ENCODE data around the gene SLC25A47.
A peak's percentile ranks its signal among the peaks of the same experiment; 100 is the strongest.
"Not testable (repeated sequence)": the region's sequence is repeated elsewhere in the genome, so short reads cannot be mapped to it uniquely, and the experiment has no call there.

The SLC25A47 gene

DNA sequence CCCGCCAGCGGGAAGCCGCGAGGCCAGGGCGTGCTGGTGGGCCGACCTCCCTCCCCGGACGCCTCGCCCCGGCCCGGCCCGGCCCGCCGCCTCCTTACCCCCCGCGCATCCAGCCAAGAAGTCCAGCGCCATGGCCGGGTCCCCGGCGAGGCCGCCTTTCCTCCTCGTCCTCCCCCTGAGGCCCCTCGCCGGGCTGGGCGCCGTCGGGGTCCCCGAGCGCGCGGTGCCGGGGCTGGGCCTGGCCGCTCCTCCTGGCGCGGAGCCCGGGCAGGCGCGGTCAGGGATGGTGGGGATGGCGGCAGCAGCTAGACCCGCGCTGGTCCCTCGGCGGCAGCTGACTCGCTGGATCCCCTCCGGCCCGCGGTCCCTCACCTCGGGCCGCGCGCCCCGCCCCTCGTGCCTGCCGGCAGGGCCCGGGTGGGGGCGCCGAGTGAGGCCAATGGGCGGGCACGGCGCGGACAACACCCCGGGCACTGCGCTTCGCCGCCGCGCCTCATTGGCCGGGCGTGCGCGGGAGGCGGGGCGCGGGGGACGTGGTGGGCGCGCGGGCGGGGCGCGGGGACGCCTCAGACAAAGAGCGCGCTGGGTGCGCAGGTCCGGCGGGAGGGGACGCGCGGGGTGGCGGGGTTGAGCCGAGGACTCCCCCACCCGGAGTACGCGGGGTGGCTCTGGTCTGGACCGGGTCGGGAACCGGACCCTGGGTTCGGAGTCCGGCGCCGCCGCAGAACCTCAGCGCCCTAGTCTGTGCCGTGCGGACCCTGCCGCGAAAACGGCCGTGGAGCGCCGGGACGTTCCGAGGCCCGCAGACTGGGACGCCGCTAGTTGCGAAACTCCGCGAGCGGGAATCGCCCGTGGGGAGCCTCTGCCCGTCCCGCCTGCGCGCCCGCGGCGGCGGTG is 16.8 kb upstream of the SLC25A47 start, which contains the start of gene SLC25A29:
Gene SLC25A29 (minus strand): TSS at position 344 of the 897 bp plus-strand sequence. CDS start 212 bp downstream, at position 132.
- peak; percentile 75 for DNase-seq

DNA sequence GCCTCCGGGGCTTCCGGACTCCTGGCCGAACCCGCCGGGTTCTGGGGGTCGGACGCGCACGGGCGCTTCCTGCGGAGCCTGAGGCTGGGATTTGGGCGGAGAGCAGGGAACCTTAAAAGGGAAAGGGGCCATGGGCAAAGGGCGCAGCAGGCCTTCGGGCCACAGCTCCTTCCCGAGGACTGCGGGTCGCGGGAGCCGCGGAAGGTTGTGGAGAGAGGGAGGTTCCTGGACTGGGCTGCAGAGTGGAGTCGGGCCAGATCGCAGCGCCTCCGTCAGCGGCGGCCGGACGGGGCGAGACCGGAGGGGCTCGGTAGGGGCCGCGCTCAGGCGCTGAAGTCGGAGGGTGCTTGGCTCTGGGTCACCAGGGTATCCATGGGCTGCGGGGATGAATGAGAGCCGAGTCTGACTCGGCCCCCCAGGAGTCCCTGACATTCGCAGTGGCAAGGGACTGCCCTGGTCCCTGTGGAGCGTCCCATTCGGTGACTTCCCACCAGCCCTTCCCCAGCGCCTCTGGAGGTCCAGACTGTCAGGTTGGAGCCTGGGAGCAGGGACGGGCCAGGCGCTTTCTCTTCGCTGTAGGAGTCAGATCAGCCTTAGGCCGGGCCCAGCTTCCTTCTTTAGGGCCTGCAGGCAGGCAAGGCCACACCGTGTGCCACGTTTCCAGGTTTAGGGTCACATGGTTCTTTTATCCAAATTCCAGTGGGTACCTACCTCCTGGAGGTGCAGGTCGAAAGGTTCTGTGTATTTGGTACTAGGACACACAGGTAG is 16.0 kb upstream of the SLC25A47 start:
- DNase-seq: no peak

DNA sequence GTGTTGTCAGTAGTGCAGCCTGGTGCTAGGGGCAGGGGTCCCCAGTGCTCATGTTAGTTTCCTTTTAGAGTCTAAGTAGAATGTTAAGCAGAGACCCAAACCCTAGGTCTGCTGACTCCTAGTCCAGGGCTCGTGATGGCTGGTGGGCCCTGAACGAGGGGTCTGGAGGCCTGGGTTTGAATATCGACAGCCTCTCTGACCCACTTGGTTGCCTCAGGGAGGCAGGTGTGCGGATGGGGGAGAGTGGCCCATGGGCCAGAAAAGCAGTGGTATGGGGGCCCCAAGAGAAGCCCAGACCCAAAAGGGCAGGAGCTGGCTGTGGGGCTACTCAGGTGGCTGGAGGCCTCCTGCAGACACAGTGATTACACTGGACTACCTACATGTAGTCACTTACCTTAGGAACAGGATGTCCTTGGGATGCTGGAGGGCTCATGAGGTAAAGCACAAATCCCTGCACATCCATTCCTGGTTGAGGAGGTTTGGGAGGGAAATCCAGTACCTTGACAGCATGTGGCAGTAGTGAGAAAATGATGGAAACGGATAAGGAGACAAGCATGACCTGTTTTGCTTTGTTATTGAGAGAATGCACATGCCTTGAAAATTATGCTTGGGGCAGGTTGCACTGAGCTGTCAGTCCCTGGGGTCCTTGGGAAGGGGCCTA is 15.2 kb upstream of the SLC25A47 start:
- no peak for DNase-seq

DNA sequence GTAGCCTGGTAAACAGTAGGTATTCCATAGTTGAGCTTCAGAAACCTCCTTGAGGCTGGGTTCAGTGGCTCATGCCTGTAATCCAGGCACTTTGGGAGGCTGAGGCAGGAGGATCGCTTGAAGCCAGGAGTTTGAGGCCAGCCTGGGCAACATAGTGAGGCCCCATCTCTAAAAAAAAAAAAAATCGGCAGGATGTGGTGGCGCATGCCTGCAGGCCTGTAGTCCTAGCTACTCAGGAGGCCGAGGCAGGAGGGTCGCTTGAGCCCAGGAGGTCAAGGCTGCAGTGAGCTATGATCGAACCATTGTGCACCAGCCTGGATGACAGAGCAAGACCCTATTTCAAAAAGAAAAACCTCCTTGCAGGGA is 14.7 kb upstream of the SLC25A47 start:
- DNase-seq: not testable (repeated sequence)

DNA sequence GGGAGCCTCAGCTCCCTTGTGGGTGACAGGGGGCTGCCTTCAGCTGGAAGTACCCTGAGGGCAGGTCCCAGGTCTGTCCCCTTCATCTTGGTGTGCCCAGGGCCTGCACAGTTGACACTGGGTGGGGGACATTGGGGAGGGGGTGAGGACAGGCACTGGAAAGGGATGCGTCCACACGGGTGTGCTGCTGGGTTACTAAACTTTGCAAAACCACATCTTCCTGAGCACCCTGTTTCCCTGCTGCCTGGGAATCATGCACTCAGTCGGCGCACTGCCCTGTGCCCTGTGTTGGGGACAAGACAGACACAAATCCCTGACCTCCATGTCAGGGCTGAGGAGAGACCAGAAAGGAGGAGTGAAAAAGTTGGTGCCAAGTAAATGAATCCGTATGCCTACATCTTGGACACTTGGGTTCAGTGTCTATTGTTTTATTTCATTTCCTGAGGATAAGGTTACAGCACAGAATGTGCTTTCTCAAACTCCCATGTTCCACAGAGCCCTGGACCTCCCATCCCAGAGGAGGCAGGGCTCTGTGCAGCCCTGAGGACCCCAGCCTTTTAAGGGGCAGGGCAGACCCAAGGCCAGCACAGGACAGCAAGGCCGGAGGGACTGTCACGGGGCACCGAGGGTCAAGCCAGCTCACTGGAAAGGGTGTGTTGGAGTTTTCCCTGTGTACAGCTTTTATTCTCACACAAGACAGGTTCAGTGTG is 14.0 kb upstream of the SLC25A47 start:
- DNase-seq: no peak

DNA sequence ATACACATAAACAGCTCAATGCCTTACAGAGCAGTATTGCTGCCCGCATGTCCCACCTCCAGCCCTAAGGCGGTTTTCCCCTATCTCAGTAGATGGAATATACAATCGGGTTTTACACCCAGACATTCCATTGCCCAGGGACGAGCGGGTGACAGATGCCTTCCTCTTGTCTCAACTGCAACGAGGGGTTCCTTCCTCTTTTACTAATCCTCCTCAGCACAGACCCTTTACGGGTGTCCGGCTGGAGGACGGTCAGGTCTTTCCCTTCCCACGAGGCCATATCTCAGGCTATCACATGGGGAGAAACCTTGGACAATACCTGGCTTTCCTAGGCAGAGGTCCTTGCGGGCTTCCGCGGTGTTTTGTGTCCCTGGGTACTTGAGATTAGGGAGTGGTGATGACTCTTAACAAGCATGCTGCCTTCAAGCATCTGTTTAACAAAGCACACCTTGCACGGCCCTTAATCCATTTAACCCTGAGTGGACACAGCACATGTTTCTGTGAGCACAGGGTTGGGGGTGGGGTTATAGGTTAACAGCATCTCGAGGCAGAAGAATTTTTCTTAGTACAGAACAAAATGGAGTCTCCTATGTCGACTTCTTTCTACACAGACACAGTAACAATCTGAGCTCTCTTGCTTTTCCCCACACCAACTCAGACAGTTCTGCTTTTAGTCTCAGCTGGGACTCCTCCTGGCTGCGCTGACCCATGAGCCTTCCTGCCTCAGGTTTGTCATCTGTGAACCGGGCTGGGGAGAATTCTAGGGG is 10.8 kb upstream of the SLC25A47 start:
- DNase-seq: not testable (repeated sequence)

DNA sequence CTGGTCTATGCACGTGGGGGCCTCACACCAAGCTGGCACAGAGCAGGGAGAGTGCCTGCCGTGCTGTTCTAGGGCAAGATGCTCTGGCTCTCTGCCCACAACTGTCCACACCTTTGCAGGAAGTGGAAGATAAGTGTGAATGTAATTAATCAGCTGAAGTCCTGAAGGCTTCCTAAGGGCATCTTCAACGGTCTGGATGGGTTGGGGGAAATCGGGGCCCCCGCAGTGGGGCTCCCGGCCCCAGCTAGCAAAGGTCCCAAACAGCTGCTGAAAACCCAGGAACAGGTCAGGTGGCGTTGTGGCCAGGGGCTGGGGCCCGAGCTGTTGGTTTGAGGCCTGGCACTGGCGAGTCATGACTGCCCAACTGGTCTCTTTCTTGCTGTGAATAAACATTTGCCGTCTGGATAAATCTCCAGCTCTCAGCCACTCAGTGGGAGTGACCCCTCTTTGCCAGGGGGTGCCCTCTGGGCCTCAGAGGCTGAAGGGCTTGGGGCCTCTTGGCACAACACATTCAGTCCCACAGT is 10.2 kb upstream of the SLC25A47 start:
- DNase-seq: no peak

DNA sequence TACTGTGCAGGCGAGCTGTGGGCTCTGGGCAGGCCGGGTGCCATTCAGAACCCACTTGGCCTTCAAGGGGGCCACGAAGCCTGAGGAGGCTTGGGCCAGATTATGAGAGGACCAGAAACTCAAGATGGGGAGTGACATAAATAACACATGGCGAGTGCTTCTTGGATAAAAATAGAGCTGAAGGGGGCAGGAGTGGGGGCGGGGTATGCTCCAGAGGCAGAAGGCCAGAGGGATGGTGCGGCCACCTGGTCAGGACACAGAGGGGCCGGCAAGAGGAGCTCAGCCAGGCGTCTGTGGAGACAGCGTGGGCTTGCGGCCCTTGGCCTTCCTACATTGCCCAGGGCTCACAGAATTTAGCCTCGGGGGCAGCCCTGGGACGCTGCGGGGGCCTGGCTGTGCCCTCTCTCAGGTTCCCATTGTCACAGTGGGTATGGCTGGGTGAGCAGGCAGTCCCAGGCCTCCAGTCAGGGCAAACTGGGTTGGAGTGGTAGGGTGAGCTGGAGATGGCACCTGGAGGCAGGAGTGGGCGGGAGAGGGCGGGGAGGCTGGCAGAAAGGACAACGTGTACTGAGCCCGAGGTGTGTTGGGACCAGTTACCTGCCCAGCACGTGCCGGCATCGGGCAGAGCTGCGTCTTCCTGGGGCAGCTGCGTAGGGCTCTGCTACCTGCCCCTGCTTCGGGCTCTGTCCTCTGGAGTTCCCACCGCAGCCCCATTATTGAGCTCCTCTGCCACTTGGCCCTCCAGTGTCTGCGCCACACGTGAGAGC is 9.5 kb upstream of the SLC25A47 start:
- DNase-seq: no peak

DNA sequence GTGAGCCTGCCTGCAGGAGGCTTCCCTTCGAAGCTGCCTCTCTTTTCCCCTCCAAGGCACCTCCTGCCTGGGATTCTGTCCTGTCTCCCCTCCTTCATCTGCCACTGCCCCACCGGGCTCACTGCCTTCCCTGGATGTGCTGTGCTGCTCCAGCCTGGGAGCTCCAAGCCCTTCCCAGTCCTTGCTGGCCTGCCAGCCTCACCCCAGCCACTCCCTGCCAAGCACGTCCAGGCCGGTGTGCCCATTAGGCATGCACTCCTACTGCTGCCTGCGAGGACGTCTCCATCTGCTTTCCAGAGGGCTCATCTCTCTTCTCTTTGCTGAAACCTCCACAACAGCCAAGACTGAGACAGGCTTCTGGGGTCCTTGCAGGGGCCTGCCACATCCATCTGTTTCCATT is 8.4 kb upstream of the SLC25A47 start:
- DNase-seq: no peak

DNA sequence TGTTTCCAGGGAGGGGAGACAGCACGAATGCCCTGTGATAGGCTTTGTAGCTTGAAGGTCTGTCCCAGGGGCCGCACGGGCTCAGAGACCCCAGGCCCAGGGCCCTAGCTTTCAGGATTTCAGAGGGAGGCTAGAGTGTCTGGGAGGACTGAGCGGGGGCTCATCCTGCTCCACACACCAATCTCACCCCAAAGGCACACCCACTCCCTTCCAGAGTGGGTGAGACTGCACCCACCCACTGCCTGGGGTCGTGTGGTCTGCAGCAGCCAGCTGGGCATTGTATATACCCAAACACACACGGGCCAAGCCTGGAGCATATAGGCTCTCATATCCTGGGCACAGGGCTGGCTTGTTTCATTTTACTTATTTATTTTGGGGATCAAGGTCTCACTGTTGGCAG is 5.8 kb upstream of the SLC25A47 start:
- DNase-seq: no peak

DNA sequence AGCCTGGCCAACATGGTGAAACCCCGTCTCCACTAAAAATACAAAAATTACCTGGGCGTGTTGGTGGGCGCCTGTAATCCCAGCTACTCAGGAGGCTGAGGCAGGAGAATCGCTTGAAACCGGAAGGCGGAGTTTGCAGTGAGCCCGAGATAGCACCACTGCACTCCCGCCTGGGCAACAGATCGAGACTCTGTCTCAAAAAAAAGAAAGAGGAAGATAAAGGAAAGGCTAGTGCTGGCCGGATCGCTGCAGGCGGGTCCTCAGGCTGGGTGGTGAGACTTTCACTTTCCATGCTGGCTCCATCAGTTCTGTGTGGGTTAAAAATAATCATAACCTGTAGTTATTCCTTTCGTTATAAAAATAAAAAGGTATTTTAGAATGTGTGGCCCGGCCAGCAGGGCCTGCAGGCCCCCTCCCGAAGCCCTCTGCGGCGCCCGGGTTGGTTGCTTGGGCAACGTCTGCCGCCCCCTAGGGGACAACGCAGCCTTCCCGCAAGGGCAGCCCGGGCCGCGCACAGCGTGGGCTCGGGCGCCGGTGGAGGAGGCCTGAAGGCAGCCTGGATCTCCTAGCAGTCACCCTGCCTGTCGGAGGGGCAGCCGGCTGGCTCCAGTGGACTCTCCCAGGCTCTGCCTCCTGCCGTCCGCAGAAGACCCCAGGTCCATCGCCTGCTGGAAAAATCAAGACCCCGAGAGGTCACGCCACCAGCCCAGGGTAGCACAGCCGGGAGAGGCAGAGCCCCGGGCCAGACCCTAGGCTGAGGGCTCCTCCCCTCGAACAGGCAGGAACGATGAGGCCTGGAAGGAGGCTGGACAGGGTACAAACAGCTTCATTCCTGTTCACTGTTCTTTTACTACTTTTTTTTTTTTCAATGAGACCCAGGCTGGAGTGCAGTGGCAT is 5.0 kb upstream of the SLC25A47 start:
- DNase-seq: peak; percentile 71

DNA sequence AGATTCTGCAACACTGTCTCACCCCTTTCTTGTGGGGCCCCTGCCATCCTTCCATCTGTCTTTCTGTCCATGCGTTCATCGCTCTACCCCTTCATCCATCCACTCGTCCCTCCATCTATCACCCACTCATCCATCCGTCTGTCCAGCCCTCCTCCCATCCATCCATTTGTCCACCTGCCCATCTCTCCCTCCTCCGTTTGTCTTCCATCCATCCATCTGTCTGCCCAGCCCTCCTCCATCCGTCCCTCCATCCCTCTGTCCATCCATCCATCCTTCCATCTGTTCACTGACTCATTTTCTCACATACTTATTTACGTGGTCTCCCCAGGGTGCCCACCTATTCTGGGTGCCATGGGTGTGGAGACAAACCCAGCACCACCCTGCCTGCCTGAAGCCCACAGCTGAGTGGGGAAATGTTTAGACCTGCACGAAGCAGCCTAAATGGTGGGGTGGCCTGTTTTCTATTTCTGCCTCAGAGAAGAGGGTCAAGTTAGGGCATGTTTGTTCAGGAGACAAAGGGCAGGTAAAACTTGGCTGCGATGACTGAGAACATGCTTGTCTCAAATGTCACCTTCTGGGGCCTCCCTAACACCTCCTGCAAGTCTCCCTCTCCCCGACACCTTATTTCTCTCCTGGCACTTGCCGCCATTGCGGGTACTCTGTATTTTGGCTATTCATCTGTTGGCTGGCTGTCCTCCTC is 2.8 kb upstream of the SLC25A47 start:
- no peak for DNase-seq

DNA sequence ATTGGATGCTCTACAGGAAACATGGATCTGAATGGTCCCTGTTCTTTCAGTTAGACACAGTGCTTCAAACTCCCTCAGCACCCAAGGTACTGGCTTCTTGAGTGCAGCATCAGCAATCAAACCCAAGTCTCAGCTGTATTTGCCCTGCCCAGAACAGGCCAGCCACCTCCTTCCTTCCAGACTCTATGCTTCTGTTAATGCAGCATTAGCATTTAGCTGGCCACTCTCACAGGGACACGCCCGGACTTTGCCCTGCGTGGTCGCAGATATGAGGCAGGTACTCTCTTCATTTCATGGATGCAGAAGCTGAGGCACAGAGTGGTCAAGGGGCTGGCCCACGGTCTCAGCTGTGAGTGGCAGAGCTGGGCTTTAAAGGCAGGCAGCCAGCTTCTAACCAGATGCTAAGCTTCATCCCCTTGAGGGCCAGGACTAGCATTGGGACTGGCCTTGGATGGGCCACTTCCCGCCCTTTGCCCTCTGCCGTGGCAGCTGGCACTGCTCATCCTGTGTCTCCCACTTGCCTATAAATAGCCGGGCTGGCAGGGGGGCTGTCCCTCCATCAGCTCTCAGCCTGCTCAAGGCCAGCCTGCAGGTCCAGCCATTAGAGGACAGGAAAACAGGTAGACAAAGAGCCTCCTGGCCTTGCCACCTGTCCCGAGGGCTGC is 1.5 kb upstream of the SLC25A47 start:
- DNase-seq: no peak

DNA sequence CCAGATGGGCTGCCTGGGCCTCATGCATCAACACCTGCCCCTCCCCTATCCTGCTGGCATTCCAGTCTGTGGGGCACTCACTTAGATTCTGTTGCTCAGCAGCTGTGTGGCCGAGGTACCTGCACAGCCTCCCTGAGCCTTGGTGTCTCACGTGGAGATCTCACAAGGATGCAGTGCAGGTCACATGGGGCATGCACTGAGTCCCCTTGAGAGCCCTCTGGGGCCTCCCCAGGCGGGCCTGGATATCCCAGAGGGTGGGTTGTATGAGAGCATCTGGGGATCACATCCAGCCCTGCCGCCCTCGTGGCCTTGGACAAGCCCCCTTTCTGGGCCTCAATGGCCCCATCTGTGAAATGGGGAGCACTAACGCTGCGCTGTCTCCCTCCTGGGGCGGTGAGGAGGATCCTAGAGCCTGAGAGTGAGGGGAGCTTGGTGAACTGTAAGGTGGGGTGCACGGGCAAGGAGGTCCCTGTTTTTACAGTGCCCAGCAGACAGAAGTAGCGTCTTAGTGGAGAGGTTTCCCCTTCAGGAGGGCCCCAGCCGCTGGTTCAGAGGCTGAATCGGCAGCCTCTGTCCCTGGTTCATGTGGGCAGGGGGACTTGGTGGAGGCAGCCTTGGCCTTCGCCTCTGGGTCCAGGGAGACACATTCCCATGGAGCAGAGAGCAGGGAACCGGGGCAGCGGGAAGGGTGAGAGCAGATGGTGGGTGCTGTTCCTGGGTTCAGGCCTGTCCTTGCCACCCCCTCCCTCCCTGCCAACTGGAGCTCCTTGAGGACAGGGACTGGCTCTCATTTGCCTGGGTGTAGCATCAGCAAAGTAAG is 791 bp upstream of the SLC25A47 start:
- no peak for DNase-seq

DNA sequence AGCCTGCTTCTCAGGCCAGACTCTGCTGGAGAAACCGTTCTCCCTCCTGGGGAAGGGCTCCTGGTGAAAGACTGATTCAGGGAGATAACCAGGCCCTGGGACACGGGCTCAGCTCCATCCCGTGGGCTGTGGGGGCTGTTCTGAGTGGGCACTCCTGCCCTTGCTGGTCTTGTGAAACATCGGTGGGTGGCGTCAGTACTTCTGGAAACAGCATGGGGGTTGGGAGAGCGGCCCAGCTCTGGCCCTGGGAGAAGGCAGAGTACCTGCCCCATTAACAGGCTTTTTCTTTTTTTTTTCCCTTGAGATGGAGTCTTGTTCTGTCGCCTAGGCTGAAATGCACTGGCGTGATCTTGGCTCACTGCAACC is 786 bp downstream of the SLC25A47 start:
- no peak for DNase-seq

DNA sequence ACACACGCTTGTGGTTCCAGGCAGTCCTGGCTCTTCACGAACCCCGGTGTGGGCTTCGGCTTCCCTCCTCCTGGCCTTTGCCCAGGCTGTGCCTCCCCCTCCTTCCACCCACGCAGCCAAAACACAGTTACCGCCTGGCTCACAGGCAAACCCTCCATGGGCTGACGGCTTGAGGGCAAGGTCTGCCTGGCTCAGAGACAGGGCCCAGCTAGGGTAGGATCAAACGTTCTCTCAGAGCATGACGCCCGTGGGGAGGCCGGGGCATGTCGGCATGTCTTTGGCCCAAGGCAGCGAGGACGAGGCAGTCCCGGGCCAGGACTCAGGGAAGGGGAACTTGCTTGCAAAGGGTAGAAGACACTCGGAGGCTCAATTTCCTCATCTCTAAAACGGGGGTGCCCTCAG is 2.1 kb downstream of the SLC25A47 start:
- no peak for DNase-seq

DNA sequence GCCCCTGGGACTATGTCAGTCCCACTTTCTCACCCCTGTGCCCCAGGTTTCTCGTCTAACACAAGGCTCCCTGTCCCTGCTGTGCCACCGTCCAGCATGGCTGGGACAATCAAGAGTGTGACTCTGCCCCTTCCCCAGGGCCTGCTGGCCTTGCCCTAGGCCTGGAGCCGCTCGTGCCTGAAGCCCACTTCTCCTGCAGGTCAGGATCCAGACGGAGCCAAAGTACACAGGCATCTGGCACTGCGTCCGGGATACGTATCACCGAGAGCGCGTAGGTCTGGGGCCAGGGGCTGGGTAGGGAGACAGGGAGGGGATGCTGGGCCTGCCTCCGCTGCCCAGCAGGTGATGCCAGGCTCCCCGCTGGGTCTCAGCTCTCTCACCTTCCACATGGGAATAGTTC is 2.8 kb downstream of the SLC25A47 start:
- no peak for DNase-seq

DNA sequence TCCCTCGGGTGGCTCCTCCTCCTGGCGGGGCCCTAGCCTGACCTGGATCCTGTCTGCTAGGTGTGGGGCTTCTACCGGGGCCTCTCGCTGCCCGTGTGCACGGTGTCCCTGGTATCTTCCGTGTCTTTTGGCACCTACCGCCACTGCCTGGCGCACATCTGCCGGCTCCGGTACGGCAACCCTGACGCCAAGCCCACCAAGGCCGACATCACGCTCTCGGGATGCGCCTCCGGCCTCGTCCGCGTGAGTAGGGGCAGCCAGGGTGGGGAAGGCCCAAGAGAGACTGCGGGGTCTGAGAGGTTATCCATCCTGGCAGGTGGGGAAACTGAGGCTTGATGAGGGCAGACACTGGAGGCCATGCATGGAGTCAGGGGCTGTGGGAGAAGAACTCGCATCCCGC is 4.0 kb downstream of the SLC25A47 start:
- DNase-seq: no peak
